GM19099 (cell line): Measurements from ENCODE around the gene CHIT1.

ENCODE experiments used
- POLR2A ChIP-seq: IDR thresholded peaks from 3 replicates; pipeline ENCODE4 v1.6.1; 2011; ENCODE audit warnings: low read depth; ENCODE audit not compliant: insufficient read length; ENCODE audit errors: extremely low read depth

The CHIT1 gene

GRCh38 chr1:203270448-203270847 is 41.0 kb upstream of the CHIT1 start:
- TF ChIP-seq POLR2A, result no peak

GRCh38 chr1:203269654-203270020 is 40.2 kb upstream of the CHIT1 start:
- TF ChIP-seq POLR2A, result no peak

DNA sequence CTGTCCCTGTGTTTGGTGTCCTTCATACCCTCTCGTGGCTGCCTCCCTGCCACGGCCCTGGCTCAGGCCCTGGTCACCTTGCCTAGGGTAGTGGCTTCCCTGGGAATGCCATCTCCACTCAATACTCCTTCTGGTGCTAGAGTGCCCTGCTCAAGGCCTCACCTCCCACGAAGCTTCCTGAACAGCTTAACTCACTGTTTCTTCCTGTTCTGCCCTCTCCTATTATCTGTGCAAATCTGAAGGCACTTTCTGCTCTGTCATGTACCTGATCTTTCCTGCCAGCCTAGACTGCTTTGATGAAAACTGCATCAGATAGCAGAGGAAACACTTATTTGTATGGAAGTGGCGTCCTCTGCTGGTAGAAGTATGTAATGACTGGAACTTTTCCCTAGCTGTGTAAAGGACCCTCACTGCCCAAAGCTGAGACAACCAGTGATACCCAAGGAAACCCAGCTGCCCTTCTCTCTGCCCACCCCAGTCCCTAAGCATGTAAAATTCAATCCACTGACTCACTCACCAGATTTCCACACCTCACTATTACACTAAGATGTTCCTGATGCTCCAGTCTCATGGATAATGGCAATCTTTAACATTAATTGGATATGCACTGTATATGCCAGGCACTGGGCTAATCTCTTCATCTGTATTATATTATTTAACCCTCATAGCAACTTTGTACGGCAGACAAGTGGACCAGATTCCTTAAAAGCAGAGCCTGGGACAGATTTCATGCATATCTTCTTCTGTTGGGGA is 39.6 kb upstream of the CHIT1 start:
- no peak for TF ChIP-seq POLR2A

- no peak for TF ChIP-seq POLR2A
Observed at GRCh38 chr1:203267912-203268311, 38.4 kb upstream of the CHIT1 start.

GRCh38 chr1:203267347-203267846 is 37.9 kb upstream of the CHIT1 start:
- TF ChIP-seq POLR2A, result no peak

DNA sequence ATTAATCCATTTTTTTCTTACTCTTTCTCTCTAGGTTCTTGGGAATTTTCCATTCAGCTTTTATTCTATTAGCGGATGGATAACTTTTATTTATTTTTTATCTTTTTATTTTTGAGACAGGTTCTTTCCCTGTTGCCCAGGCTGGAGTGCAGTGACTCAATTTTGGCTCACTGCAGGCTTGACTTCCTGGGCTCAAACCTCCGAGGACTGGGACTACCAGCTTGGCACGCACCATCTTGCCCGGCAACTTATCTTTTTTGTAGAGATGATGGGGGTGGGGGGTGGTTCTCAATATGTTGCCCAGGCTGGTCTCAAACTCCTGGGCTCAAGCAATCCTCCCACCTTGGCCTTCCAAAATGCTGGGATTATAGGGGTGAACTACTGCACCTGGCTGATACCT is 36.1 kb upstream of the CHIT1 start:
- TF ChIP-seq POLR2A, result no peak

- no peak for TF ChIP-seq POLR2A
Observed at GRCh38 chr1:203264052-203264501, 34.6 kb upstream of the CHIT1 start.

- TF ChIP-seq POLR2A, result no peak
Observed at GRCh38 chr1:203263496-203263895, 34.0 kb upstream of the CHIT1 start.

DNA sequence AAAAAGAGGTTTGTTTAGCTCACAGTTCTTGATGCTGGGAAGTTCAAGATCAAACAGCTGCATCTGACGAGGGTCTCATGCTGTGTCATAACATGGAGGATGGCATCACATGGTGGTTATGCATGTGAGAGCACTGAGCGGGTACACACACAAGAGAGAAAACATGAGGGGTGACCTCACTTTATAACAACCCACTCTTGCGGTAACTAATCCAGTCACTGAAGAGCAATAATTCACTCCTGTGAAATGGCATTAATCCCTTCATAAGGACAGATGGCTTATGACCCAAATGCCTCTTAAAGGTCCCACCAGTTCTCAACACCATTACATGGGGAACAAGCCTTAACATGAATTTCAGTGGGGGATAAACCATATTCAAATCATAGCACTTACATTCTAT is 23.2 kb upstream of the CHIT1 start:
- no peak for TF ChIP-seq POLR2A

- TF ChIP-seq POLR2A, result no peak
Observed at GRCh38 chr1:203251466-203251865, 22.0 kb upstream of the CHIT1 start.

DNA sequence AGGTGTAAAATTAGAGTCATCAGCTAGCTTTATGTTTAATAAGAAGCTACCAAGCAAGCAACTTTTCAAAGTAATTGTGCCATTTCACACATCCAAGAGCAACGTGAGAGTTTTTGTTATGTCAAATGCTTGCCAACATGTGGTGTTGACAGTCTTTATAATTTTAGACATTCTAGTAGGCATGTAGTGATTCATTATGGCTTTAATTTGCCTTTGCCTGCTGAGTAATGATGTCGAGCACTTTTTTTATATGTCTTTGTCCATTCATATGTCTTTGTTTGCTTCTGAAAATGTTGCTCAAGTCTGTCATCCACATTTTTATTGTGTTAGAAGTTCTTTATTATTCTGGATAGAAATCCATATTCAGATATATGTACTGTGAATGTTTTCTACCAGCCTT is 21.4 kb upstream of the CHIT1 start:
- TF ChIP-seq POLR2A, result no peak

DNA sequence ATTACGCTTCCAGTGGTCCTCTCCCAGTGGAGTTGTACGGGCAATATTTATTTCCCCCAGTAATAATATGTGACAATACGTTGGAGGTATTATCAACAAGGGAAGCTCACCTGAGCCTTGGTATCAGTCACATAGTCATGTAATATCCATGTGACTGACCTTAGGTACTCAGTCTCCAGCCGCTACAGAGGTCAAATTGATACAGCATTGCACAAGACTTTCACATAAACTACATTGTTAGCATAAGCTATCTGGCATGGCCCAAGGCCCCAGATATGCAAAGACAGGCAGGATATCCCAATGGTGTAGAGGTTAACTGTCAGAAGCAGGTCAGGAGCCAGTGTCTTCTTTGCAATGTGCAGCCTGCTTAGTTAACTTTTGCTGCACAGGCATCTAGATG is 15.3 kb upstream of the CHIT1 start:
- TF ChIP-seq POLR2A, result no peak

- TF ChIP-seq POLR2A, result no peak
Observed at GRCh38 chr1:203239526-203240305, 10.2 kb upstream of the CHIT1 start.

GRCh38 chr1:203239081-203239480 is 9.6 kb upstream of the CHIT1 start:
- TF ChIP-seq POLR2A, result no peak

DNA sequence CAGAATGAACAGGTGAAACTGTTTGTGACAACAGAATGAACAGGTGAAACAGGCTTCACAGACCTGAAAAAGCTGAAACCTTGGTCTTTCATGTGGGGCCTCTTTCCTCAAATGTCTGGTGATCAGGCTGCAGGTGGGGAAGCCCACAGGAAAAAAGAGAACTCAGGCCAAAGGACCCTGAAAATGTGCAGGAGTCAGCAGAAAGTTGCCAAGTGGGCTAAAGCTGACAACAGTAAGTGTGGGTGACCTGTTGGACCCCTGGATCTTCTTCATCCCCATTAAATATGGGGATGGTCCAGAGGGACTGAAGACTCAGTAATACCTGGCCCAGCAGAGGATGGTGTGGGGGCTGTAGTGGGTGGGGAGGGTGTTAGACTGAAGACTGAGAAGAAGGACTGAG is 9.1 kb upstream of the CHIT1 start:
- no peak for TF ChIP-seq POLR2A

GRCh38 chr1:203228670-203229069 is 803 bp downstream of the CHIT1 start:
- TF ChIP-seq POLR2A, result no peak
